Activated T-helper 9 cell treated with anti-CD3 and anti-CD28 coated beads, Interleukin-2, amount 50 U/mL, for 16 hours (primary cell): ENCODE results near the gene CD151.

Experiments
- DNase-seq: peaks from one replicate; pipeline ENCODE4 v3.0.0-alpha.2; 2020; ENCODE audit warnings: low read depth

The CD151 gene

DNA sequence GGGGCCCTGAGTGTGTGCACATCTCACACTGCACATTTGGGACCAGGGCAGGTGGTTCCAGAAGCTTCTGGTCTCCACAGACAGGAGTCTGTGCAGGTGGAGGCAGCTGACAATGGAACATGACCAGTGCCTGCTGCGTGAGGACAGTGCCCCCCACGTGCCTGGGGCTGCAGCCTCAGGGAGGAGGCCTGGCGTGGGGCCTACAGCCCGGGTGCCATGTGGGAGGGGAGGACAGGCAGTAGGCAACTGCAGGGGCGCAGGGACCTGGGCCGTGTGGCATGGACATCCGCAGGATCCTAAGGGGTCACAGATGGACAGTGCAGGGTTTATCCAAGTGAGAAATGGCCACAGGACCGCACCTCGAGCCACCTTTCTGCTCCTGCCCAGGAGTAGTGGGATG, 38.7 kb downstream of the CD151 start:
- no peak for DNase-seq

GRCh38 chr11:872799-873198, 40.0 kb downstream of the CD151 start:
- no peak for DNase-seq

DNA sequence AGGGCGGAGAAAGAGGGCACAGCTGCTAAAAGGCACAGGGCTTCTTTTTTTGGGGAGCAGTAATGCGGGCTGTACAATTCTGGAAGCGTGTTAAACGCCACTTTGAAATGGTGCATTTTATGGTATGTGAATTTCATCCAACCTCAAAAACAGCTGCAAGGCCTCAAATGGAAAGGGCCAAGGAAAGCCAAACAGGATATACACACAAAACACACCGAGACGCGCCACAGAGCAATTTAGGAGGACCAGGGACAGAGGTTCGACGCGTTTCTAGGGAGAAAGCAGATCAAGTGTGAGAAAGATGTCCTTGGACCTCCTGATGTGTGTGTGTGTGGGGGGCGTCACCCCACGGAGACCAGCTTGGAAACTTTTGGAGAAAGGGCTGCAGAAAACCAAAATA, 41.0 kb downstream of the CD151 start:
- no peak for DNase-seq

DNA sequence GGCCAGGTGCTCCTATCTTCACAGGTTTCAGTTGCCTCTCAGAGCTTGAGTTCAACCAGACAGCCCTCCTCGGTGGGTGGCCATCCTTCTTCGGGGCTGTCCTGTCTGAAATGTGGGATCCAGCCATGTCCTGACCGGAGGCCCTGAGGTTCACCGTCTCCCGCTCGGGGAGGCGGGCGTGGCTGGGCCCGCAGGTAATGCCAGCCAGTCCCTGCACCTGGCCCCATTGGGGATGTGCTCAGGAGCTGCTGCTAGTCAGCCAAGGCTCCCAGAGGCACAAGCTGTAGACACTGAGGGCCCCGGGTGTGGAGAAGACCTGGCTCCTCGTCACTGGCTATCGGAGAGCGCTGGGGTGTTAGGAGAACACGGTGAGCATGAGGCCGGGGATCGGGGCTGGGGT, 42.5 kb downstream of the CD151 start:
- DNase-seq: no peak

DNA sequence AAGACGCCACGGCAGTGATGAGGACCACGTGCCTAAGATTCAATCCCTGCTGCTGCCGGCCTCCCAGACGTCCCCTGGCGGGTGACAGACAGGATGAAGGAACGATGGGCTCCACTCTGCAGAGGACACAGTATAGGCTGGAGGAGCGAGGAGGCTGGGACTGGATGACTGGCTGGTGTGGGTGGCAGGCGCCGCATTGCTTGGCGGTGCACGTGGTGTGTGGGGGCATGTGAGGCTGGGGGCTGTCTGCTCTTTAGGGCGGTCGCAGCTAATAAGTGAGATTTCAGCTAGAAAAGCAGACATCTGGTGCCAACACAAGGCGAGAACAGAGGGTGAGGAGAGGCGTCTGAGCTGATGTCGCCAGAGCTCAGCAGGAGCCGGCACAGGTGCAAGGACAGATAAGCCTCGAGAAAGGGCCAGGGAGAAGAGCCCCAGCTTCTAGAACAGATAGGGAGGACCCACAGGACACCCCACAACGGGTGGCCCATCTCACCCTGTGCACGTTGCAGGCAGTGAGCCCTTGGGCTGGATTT, 43.1 kb downstream of the CD151 start:
- no peak for DNase-seq

DNA sequence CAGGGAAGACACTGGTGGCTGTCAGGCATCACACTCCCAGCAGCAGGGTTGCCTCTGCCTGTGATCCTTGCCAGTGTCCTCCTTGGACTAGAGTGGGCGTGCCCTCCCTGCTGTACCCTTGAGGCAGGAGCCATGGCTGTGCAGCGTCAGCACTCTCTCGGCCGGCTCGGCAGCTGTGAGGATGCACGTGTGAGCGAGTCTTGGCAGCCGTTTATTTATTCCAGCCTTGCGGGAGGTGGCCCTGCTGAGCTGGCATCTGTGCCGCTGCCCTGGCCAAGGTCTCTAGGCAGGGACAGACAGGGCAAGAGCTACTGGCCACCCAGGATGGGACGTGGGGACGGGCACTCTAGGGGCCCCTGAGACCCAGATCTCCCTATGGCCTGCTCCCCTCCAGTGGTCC, 43.8 kb downstream of the CD151 start:
- no peak for DNase-seq

DNA sequence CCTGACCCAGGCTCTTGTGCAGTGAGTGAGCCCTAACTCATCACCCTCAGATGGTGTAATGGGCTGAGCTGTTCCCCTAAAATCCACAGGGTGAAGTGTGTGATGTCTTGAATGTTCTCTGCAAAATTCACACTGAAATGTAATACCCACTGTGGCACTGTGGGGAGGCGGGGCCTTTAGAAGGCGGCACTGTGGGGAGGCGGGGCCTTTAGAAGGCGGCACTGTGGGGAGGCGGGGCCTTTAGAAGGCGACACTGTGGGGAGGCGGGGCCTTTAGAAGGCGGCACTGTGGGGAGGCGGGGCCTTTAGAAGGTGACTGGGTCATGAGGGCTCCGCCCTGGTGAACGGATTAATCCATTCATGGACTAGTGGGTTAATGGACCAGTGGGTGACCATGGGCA, 44.8 kb downstream of the CD151 start:
- no peak for DNase-seq

- DNase-seq: no peak
Measured at GRCh38 chr11:880447-880846, 47.7 kb downstream of the CD151 start.

- no peak for DNase-seq
Measured at GRCh38 chr11:882596-882995, 49.8 kb downstream of the CD151 start.

DNA sequence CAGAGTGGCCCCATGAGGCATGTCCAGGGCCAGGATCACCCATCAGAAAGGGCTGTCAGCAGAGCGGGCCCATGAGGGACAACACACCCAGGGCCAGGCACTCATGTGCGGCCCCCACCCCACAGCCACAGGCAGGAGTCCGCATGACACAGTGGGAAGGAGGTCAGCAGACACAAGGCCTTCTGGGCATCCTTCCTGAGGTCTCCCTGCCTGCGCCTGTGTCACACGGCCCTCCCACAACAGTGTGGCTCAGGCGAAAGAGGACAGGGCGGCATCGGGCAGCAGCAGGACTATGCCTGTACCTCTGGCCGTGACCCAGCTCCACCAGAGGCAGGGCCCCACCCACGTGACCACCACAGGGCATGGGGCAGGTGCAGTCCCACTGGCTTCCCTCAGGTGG, 50.8 kb downstream of the CD151 start:
- DNase-seq: no peak

GRCh38 chr11:884578-885070, 51.9 kb downstream of the CD151 start:
- DNase-seq: no peak

- no peak for DNase-seq
Measured at GRCh38 chr11:886568-886967, 53.8 kb downstream of the CD151 start.

GRCh38 chr11:887589-887988, 54.8 kb downstream of the CD151 start:
- no peak for DNase-seq
